Ammon's horn (tissue), 1 donor: ENCODE data around the gene HOXD9.

Experiments
- DNase-seq: peaks from one replicate; pipeline ENCODE4 v3.0.0-alpha.2; 2016; ENCODE audit warnings: low spot score

Gene HOXD9

DNA sequence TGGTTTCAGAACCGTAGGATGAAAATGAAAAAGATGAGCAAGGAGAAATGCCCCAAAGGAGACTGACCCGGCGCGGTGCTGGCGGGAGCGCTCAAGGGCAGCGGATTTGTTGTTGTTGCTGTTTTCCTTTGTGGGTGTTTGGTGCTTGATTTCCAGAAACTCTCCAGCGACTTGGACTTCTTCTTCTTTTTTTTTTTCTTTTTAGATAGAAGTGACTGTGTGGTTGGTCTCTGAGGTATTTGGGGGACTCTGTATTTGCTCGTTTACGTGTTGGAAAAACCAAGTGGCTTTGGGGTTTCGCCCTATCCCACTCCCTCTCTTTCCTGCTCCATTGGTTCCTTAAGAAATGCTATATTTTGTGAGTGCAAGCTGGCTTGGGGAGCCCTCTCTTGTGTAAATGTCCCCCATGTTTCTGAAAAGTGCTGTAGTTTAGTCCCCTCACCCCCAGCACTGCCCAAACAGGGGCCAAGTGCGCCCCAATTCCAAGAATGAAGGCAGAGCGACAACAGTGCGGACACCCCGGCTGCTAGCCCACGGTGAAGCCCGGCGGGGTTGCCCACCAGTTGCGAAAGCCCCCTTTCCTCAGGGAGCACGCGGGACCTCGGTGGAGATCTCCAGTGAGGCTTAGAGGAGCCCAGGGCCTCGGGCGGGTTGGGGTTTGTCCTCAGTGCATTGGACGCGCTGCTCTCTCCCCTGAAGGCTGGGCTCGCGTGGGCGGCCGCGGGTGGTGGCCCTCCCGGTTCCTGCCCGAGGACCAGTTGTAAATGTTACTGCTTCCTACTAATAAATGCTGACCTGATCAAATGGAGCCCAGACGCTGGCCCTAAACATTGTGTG is 1.8 kb downstream of the HOXD9 start:
- no peak for DNase-seq

DNA sequence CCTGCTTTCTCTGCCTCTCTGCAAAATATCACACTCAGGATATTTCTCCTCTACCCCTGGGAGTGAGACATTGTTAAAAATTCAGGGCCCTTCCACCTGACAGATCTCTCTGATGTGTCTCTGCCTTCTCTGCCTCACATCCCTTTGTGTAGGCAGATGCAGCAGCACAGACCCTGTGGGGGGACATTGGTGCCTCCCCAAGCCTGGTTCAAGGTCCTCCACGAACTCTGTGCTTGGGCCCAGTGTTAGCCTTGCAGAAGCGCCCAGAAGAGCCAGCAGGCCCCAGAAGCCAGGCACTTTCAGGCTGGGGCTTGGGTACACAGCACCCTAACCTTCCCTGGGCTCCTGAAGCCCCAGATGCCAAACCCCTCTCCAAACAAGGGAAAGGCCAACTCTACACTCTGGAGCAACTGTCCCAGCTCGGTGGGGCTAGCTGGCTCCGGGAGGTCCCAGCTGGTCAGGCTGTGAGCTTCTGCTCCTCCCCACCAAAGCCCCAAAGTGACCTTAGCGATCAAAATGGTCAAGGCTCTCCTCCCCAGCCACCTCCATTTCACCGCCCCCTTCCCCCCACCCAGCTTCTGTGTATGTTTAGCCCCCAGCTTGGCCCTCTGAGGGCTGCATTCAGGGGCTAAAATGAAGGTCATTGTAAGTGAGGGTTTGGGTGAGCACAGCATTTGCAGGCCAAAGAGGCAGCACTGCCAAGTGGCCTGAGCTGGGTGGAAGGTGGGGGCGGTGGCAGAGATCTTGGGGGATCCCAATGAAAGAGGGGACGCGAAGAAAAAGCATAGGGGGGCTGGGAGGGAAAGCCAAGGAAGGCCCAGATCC is 2.6 kb downstream of the HOXD9 start:
- DNase-seq: no peak

DNA sequence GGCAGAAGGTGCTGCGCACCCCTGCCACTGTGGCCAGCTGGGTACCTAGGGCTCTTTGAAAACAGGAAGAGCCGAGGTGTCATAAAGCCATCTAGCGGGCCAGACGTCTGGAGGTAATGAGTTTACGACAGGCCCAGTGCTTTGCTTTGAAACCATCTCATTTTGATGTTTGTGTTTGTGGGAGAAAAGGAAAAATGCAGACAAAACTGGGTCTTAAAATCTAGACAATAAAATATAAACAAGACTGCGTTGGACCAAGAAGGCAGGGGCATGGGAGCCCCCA is 3.2 kb downstream of the HOXD9 start:
- DNase-seq: no peak

DNA sequence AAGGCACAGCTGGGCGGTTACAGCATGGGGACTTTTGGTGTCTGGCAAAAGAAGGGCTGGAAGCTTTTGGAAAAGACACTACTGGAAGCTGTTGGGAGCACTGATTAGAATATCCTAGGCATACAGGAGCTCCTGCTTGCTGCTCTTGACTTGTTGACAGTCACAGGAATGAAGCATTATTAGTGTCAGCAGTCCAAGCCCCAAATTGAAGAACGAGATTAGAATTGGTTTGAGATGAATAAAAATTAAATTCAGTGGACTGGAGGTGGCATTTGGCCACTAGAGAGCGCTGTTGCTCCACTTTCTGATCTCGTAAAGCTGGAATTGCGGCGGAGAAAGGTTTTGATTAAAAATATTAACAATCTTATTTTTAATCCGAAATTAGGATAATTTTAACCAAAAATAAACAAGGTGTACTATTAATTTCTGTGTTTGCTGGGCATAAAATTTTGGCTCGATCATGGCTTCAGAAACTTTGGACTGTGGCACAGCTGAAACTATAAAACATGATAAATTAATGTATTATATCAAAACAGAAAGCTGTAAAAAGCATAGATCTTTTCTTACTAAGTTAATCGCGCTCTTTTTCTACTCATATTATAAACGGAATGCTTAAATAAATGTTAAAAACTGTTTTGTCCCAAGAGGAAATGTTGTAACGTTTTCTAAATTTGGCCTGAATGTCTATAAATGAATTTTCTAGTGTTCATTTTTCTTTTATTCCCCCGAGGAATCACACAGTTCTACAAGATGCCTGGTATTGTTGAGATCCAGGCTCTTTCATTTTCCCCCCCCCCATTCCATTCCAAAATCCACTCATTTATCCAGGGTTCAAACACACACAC is 4.6 kb downstream of the HOXD9 start:
- peak; percentile 75 for DNase-seq

DNA sequence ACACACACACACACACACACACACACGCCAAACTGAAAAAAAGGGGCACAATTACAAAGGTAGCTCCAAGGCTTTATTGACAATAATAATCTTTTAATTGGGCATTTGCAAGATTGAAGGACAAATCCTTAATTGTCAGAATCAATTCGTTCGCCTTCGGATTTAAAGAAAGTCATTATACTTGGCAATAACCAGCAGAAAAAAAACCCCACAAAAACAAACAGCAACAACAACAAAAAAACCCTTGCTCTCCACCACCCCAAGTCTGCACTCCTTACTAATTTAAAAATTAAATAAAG is 5.2 kb downstream of the HOXD9 start:
- no peak for DNase-seq

DNA sequence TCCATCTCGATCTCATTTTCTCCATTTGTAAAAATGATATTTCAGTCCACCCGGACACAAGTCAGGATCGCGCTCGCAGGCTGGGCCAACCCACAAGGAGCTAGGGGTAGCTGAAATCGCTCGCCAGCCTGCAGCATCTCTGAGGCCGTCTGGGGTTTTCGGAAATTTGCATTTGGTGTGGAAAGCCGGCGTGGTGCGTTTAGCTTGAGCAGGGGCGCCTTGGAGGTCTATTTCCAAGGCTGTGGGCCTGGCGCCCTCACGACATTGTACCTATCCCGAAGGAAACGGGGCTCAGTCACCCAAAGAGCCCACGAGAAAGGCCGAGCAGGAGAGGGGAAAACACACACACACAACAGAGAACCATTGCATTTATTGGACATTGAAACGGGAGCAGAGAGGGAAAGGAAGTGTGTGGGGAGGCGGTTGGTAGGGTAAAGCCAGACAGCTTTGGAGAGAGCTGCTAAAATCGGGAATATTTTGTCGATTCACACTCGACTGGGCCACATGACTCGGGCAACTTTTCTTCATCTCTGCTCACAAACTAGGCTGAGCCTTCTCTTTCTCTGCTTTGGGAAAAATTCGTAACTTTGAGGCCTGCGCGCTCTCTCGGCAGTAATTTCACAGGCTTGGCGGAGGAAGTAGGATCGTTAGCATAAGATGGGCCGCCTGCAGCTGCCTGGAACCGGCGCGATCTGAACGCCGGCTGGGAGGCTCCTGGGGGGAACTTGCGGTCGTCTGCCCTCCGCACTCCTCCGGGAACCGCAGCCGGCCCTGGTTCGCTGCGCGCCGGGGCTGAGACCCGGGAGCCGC is 5.9 kb downstream of the HOXD9 start:
- no peak for DNase-seq

DNA sequence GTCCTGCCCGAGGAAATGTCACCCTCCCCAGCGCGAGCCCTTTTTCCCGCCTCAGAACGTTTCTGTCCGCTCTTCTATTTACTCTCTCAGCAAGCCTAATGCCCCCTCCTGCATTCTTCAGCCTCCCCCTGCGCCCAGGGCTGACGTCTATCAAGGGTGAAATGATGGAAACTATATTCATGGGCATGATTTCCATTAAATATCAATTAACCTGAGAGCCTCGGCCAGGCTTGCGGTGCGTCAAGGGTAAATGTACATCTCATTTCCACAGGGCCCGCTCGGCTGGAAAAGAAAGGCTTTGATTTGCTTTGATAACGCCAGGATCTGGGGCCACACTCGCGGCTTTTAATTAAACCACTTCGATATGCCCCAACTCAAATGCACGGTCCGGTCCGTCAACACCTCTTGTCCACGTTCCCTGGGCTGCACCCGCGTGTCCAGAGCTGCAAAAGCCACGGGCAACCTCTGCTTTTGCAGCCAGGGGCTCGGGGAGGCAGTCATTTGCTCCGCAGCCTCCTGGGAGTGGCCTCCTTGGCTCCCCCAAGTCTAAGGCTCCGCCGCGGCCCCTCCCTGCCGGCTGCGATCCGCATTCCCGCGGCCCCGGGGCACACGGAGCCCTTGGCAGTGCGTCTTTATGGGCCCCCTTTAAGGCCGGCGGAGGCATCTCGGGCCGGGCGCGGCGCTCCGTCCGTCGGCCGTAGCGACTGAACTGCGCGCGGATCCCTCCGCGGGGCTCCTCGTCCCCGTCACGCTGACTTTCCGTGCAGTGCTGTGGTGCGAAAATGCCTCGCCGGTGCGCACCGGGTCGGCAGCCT is 6.7 kb downstream of the HOXD9 start, which contains the start of gene HOXD8:
TSS of gene HOXD8 (plus strand) at position 724 of the 815 bp plus-strand sequence. CDS start 662 bp downstream, outside the sequence.
- DNase-seq: no peak

DNA sequence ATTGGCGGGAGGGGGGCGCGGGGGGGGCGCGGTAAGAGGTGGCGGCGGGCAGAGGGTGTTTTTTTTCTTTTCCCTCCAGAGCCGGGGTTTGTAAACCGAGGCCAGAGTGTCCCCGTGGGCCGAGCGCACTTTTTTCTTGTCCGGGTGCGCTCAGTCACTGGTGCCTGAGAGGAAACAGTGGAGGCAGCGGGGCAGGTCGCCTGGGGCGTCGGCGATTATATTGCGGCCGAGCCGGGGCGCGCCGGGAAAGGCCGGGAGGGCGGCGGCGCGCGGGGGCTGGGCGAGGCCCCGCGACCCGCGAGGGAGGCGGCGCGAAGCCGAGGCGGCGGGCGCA is 7.3 kb downstream of the HOXD9 start:
- DNase-seq: no peak

DNA sequence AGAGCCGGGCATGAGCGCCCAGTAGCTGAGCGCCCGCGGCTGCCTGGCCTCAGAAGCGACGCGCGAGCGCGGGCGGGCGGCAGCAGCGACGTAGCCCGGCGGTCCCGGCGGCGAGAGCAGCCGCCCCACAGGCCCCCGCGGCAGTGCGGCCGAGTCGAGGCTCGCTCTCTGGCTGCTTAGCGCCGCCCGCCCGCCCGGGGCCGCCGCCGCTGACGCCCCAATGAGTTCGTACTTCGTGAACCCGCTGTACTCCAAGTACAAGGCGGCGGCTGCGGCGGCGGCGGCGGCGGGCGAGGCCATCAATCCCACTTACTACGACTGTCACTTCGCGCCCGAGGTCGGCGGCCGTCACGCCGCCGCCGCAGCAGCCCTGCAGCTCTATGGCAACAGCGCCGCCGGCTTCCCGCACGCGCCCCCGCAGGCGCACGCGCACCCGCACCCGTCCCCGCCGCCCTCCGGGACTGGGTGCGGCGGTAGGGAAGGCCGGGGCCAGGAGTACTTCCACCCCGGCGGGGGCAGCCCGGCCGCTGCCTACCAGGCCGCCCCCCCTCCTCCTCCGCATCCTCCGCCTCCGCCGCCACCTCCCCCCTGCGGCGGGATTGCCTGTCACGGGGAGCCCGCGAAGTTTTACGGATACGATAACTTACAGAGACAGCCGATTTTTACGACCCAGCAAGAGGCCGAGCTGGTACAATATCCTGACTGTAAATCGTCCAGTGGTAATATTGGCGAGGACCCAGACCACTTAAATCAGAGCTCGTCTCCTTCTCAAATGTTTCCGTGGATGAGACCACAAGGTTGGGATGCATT is 7.8 kb downstream of the HOXD9 start:
- no peak for DNase-seq

DNA sequence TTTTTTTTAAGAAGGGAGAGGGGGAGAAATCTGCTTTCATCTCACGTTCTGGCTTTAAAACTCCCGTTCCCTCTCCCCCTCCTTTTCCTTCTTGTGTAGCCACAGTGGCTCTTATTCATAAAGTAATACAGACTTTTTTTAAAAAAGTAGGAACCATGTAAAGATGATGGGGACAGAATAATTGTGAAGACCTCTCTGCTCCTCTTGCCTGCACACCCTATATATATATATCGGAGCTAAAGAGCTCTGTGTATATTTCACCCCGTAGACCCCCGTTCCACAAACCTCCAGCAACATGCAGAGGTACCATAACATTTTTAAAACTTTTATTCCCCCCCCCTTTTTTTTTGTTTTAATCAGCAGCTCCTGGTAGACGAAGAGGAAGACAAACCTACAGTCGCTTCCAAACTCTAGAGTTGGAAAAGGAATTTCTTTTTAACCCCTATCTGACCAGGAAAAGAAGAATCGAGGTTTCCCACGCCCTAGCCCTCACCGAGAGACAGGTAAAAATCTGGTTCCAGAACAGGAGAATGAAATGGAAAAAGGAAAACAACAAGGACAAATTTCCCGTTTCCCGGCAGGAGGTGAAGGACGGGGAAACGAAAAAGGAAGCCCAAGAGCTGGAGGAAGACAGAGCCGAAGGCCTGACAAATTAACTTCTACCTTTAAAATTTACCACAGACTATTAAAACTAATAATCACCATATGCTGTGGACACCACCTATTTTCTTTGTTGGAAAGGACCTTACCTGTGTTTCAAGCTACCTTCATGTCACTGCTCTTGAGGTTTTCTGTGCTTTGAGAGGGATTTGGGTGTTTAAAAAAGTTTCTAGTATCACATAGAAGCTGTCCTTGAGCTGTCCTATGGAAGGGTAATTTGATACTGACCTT is 8.7 kb downstream of the HOXD9 start:
- DNase-seq: no peak

DNA sequence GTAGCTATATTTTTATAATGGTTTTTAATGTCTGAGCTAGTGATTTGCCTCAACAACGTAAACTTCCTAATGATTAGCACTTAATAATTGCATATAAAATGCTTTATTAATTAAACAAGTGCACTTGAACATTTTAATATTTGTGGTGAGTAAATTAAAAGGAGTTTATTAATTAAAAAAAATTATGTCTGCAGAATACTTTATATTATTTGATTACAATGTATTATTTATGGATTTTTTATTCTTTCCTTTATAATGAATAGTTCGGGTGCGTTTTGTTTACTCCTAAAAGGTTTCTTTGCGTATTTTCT is 9.3 kb downstream of the HOXD9 start:
- DNase-seq: no peak

DNA sequence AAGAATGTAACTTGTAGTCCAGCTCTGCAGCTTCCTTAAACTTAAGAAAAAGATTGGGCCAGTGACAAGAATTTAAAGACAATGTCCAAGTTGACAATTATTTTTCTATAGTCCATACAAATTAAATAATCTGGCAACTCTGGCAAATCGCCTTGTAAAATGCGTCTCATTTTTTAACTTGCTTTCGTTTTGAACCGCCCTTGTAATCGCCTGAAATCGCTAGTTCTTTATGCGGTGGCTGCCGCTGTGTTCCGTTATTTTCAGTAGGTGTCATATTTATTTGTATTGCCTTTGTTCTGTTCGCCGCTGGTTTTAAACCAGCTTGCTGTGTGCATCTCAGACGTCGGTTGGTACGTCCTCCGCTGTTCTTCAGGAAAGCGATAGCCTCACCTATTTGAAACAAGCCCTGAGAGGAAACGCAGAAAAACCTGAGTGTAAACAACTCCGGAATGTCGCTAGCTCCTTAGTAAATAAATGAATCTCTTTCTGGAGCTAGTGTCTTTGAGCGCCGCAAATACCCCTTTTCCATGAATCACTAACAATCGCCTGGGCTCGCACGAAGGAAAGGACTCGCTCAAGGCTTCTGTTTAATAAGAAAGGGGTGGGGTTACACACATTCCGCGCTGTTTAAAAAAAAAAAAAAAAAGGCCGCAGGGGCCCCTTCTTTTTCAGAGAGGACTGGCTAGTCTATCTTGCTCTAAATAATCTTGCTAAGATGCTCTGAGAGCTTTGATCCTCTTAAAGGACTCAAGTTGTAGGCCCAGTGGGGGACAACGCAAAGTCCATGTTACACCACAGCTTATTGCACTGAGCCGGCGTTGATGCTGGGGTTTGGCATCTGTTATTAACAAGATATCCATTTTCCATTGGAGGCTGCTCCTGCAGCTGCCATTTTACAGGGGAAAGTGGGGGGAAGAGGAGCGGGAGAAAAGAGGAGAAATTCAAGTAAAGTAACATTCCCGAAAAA is 10.0 kb downstream of the HOXD9 start:
- DNase-seq: no peak

DNA sequence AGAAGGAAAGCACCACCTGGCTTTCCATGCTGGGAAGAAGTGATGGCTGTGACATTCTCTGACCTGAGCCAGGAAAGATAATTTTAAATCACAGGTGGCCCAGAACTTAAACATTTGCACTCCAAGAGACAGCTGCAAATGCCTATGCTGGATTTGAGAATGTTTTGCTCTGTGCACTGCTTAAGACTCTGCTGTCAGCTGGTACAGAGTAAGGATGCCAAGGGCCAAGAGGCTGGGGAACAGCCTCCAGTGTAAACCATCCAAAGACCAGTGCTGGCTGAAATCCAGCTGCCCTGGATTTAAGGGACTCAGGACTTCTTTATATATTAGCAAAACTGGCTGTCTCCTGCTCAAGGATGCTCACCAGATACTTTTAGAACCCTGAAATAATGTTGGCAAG is 10.9 kb downstream of the HOXD9 start:
- no peak for DNase-seq

DNA sequence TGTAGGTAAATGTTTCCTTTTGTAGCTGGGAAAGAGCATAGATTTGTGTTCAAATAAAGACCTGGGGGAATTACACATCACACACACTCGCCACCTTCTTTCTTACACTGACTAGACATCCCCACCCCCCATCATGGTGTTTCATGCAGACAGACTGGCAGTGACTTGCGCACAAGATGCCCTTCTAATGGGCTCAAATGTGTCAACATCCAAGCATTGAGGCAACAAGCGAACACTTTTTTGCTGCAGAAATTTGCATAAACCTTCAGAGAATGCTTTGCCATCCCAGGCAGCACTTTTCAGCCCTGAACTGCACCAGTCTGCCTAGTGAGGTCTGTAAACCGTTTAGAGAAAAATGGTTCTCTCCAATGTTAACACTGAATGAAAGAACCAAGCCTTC is 11.5 kb downstream of the HOXD9 start:
- no peak for DNase-seq

DNA sequence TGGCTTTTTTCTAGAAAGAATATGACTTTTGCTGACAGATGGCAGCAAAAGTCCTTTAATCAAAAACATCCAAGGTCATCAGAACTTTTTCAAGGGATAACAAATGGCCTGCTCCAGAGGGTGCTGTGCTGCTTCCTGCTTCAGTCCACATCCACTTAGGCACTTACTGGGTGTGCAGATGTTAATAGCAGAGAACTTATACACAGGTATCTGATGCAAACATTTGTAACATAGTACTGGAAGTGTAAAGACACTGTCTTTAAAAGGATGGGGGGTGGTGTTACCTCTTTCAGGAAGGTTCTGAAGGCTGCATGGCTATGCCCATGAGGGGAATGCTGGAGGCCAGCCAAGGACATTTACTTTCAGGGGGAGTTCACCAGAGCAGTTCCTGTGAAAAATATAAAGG is 12.5 kb downstream of the HOXD9 start:
- DNase-seq: no peak

DNA sequence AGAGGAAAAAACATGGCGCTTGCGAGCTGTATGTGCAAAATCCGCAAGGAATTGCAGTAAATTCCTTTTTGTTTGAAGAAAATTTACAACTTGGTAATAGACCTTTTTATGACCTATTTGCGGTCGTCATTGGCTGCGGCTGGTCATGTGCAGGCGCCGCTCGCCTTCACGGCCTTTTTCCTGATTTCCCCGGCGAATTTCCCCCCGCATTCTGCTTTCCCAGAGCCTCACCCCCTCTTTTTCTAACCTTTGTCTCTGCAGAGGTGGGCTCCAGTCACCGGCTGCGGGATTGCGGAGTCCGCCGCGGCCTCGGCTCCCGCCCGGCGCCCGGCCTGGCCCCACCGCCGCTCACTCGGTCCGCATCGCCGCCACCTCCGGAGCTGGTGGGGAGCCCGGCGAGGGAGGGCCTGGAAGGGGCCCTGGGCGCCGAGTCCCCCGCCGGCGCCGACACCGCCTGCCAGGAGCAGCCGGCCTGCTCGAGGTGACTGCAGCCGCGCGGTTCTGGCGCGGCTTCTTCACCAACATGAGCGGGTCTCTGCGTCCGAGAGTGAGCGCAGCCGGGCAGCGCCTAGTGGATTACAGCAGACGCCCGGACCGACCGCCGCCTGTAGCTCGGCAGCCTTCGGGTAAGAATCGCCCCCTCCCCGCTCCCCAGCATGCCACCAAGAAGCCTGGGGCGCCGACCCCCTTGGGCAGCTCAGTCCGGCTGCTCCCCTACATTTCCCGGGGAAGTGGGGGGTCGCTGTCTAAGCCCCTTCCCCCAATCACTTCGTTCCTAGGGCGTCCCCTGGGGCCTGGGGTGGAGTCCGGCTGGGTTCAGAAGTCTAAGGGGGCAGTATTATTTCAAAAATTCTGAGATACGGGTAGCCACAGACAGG is 14.1 kb downstream of the HOXD9 start:
- no peak for DNase-seq

DNA sequence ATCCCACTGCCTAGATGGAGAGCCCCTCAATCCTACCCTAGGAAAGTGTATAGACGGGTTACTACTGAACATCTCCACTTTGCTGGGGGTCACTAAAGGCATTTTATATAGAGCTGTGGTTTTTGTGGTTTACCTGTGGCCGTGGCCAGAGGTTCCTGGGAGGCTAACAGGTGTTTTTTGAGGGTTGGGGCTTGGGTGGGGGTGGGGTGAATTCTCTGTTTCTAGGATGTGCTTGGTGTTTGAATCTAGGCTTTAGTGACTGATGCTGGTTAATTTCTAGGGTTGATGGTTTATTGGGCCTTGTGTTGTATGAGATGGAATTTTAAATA is 14.7 kb downstream of the HOXD9 start:
- DNase-seq: no peak
